Loucy (cell line): ENCODE measurements around the gene TBX20.

Experiments
- CTCF ChIP-seq: fragments of 200-600 bp; sonication (generic); conservative IDR thresholded peaks from 2 replicates; pipeline ENCODE4 v1.5.1; 2014; ENCODE audit warnings: mild to moderate bottlenecking, antibody characterized with exemption, low read length
- EZH2phosphoT487 ChIP-seq: fragments of 200-600 bp; IDR thresholded peaks from 2 replicates; pipeline ENCODE4 v1.6.1; 2018; ENCODE audit warnings: antibody characterized with exemption, mild to moderate bottlenecking, moderate library complexity, borderline replicate concordance

DNA sequence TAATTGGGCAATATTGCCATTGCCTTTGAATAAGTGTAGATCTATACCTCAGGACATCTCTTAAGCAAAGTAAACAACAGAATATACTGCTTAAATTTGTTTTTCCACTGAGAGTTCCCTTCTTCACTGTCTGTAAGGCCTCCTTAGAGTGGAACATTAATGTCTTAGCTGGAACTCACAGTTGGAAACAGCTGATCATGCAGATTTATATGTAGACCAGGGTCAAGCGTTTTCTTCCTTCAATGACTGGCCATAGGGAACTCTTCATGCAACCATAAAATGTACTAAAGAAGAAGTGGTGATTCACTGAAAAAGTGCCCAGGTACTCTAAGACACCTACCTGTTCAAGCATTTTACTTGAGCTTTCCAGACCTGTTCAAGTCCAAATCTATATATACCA, 18.3 kb upstream of the TBX20 start:
- TF ChIP-seq CTCF, result no peak
- no peak for TF ChIP-seq EZH2phosphoT487
